ENCODE measurements around the gene FAS.
"Not testable (repeated sequence)": the region's sequence is repeated elsewhere in the genome, so short reads cannot be mapped to it uniquely, and the experiment has no call there.

FAS gene

GRCh38 chr10:88992921-88993524 lies 2.4 kb downstream of the FAS start:
- no peak for DNase-seq (ENCODE audit: low read depth in 2 of 2)

- no peak for DNase-seq (ENCODE audit: low read depth in 2 of 2)
Measured at GRCh38 chr10:88994019-88994418, 3.4 kb downstream of the FAS start.

GRCh38 chr10:88995156-88995876 lies 4.7 kb downstream of the FAS start:
- DNase-seq (ENCODE audit: low read depth in 2 of 2): no peak

- no peak for DNase-seq (ENCODE audit: low read depth in 2 of 2)
Measured at GRCh38 chr10:88996927-88997326, 6.3 kb downstream of the FAS start.

GRCh38 chr10:88999625-89000024 lies 9.0 kb downstream of the FAS start:
- DNase-seq (ENCODE audit: low read depth in 2 of 2): no peak

DNA sequence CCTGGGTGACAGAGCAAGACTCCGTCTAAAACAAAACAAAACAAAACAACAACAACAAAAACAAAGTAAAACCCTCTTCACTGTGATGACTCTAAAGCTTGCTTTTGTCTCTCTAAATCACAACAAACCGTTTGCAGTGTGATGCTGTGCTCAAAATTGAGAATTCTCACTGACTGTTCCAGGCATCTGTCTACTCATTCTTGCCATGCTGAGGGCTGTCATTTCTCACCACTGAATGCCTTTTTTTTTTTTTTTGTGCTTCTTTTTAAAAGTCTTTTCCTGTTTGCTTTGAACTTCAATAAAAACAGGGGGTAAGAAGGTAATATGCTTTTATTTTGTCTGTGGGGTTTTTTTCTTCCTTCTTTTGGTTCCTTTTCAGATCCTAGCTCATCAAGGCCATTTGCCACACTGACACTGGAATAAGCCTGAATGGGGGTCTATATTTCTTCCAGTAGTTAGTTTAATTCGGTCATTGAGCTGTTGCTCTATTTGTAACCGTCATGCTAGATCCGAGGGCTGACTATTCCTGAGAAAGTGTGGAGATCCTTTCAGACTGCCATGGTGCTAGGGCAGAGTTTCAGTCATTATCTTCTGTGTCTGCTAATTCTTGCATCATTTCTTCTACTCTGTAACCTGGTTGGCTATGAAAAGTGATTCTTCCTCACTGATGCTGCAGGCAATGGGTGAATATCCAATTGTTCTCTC lies 10.6 kb downstream of the FAS start:
- DNase-seq (ENCODE audit: low read depth in 2 of 2): no peak

DNA sequence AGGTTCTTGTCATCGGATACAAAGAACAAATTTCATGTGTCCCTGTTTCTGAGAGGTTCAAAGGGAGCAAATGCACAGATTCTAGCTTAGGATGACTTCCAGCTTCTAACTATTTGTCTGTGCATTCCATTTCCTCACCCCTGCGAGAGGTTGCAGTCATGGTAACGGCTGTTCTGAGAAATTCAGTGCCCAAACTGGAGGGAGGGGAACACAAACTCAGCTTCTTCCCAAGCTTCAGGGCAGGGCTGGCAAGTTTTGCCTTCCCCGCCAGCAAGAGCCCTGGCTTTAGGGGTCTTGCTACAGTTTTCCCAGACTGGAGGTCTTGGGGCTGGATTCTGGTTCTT lies 11.1 kb downstream of the FAS start:
- DNase-seq (ENCODE audit: low read depth in 2 of 2): no peak

DNA sequence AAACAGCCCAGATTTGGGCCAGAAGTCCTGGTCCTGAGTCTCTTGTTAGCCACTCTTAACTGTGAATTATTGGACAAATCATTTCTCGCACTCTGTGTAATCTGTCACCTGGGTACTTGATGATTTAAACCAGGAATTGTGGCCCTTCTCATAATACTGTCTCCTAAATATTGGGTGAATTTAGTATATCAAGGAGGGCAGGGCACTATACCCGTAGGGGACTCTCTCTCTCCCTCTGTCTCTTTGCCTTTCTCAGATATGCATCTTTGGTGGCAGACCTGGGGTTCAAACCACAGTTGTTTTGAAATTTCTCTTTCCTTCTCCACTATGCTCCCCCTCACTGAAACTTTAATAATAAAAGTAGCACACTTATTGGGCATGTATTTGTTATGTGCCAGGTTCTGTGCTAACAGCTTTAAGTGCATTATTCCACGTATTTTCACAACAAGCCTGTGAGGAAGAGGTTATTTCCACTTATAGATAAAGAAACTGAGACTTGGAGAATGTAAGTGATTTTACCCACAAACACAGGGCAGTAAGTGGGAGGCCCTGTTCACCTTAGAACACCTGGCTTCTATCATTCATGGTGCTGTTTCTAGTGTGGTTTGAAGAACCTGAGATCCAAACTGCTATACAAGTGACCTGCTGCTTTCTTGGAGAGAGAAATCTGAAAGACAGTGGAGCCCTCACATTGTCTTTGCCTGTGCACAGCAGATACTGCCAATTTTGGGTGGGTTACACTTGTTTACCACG lies 11.8 kb downstream of the FAS start:
- no peak for DNase-seq (ENCODE audit: low read depth in 2 of 2)

- no peak for DNase-seq (ENCODE audit: low read depth in 2 of 2)
Measured at GRCh38 chr10:89003344-89003743, 12.7 kb downstream of the FAS start.

- no peak for DNase-seq (ENCODE audit: low read depth in 2 of 2)
Measured at GRCh38 chr10:89007129-89007893, 16.7 kb downstream of the FAS start.

- DNase-seq (ENCODE audit: low read depth in 2 of 2): not testable (repeated sequence)
Measured at GRCh38 chr10:89018700-89019346, 28.2 kb downstream of the FAS start.

DNA sequence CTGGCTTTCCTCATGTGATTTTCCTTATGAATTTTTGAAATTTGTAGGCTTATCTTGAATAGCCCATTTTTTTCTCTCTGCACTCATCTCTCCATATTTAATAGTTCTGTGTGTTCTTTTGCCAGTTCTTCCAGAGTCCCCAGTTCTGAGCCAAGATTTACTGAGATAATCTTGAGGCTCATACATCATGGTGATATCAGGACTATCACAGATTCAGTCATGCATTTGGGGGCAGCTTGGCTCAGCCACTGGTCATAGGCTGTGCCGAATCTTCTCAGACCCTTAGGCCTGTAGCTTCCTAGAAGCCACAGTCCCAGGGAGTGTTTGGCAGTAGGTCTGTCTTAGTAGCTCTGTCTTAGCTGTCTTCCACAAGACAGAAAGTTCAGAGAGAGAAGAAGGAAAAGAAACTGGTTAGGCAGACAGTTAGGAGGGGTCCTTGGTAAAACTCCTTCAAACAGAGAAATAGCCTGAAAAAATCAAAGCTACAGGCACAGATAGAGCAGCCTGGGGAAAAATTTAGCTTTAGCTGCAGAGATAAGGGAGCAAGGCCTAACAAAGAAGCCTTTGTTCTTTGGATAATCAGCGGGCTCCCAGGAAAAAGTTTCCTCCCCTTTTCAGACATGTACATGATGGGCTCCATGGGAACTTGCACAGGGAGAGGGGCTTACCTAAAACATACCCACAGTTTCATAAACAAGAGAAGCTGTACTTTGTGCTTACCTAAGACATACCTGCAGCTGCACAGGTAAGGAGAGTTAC lies 29.1 kb downstream of the FAS start:
- no peak for DNase-seq (ENCODE audit: low read depth in 2 of 2)

- not testable (repeated sequence) for DNase-seq (ENCODE audit: low read depth in 2 of 2)
Measured at GRCh38 chr10:89021526-89021925, 30.9 kb downstream of the FAS start.

GRCh38 chr10:89022734-89023133 lies 32.1 kb downstream of the FAS start:
- no peak for DNase-seq (ENCODE audit: low read depth in 2 of 2)

DNA sequence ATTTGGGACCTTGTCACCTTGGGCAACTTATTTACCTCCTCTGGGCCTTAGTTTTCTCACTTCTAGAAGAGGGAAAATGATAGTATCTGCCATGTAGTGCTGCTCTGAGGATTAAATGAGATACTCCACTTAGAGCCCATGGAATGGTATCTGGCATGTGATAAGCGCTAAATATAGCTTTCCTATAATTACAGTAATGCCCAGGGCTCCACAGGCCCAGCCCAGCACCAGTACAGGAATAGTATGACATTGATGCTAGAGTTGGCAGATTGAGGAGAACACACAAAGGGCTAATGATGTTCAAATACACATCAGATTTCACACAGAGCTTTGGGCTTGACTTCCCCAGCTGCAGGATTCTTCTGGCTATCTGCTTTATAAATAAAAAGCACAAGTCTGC lies 34.9 kb downstream of the FAS start:
- no peak for DNase-seq (ENCODE audit: low read depth in 2 of 2)

- DNase-seq (ENCODE audit: low read depth in 2 of 2): no peak
Measured at GRCh38 chr10:89029181-89029580, 38.6 kb downstream of the FAS start.

DNA sequence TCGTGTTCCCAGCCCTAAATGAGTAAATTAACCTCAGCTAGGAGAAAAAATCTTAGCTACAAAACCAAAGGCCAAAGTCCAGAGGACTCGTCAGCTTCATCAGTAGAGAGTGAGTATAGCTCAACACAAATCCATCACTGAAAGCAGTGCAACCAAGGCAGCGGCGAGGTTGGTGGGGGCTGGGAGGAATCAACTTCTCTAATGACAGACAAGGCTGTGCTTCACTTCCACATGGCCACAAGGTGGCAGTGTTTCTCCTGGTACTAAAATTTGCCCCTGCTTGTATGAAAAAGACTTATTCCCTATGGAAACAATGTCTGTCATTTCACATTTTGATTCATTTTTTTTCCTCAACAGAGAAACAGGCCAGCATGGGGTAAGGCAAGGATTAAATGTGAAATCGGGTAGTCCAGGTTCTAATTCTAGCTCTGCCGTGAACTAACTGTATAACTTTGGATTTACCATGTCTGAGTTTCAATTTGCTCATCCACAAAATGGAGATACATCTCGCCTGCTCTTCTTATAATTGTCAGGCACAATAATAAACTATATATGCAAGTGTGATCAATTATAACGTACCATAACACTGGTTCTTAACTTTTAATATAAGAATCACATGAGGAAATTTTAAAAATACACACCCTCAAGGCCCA lies 39.3 kb downstream of the FAS start:
- peak; percentile 47 to 63 for DNase-seq (ENCODE audit: low read depth in 2 of 2)

DNA sequence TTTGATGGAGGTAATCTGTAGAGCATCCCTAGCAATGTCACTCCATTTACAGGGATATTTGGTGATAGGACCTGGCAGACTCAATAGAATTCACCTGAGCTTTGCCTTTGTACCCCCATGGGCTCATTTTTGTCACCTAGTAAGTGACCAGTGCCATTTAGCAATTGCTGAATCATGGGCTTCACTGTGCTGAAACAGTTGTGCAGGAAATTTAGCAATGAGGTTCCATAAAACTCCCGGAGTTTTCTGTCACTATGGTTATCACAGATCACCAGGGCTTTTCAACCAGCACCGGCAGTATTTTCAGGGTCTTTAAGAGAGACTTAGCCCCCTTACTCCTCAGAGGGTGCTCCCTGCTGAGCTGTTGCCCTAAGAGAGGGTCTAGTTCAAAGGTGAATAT lies 40.2 kb downstream of the FAS start:
- DNase-seq (ENCODE audit: low read depth in 2 of 2): no peak

DNA sequence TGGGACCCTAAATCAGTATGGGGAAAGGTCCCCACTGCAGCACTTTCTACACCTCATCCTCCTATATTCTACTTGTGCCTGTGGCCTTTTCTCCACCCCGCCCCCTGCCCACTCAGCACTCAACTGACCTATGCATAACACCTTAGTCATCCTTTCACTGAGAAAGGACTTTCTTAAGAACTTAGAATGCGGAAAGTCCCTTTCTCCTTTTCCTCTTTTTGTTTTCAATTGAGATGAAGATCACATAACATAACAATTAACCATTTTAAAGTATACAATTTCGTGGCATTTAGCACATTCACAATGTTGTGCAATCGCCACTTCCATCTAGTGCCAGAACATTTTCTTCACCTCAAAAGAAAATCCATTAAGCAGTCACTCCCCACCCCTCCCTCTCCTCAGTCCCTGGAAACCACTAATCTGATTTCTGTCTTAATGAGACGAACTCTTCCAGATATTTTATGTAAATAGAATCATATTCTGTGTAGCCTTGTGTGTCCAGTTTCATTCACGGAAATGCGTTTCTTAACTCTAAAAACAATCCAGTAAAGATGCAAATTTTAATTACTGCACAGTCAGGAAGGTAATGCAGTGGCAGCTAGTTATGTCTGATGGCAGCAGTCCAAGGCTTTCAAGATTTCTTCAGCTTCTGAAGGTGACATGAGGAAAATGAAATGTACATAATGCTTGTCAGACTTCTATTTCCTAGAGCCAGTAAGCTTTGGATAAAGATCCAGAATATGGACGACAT lies 41.7 kb downstream of the FAS start:
- peak; percentile 4 to 50 for DNase-seq (ENCODE audit: low read depth in 2 of 2)
